HG03521 (cell line): ENCODE measurements around the gene SLC39A9.
"Not testable (repeated sequence)": the region's sequence is repeated elsewhere in the genome, so short reads cannot be mapped to it uniquely, and the experiment has no call there.

Experiments used
- ATAC-seq: cut with Tn5 transposase; IDR thresholded peaks from one replicate; pipeline ENCODE4 v1.9.1; 2021; ENCODE audit warnings: mild to moderate bottlenecking, moderate library complexity; ENCODE audit not compliant: unreplicated experiment

The SLC39A9 gene

DNA sequence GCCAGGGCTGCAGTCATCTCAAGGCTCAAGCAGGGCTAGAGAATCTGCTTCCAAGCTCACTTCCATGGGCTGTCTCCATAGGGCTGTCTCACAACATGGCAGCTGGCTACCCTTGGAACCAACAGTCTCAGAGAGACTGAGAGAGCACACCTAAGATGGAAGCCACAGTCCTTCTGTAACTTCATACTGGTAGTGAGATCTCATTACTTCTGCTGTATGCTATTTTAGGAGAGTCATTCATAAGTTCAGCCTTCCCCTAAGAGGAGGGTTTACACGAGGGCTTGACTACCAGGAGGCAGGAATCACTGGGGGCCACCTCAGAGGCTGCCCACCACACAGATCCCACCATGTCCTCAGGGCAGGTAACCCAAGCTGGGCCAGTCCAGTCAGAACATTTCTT, 30.1 kb upstream of the SLC39A9 start:
- ATAC-seq: no peak

GRCh38 chr14:69370061-69370460, 28.4 kb upstream of the SLC39A9 start:
- ATAC-seq: no peak

DNA sequence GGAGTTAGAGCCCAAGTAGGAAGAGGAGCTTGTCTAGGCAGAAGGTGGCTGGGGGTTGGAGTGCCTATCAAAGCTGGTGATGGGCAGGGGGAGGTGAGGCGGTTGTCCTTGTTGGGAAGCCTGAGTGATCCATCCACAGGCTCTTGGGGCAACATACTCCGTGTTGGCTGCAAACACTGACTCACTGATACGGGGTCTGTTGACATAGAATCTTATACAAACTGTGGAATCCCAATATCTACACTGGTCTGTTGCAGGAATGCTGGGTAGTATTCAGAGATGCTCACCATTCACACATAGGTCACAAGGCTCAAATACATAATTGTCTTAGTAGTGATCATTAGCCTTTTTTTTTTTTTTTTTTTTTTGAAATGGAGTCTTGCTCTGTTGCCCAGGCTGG, 26.3 kb upstream of the SLC39A9 start:
- ATAC-seq: no peak

DNA sequence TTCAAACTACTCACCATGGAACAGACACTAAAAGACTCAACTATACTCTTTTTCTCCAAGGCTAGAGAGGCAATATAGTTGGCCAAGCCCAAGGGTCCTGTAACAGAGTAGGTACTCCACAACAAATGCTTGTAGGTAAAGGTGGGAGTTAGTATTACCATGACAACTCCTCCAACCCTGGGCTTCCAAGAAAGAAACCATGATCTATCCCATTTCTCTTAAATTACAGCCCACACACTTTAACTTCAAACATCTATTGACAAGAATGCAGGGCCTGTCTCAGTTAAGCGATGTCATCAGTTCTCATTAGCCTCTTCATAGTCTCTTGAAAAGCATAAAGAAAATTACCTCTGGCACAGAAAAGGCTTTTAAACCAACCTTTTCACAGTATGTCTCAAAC, 25.4 kb upstream of the SLC39A9 start:
- ATAC-seq: no peak

GRCh38 chr14:69374235-69374634, 24.3 kb upstream of the SLC39A9 start:
- no peak for ATAC-seq

GRCh38 chr14:69375182-69375581, 23.3 kb upstream of the SLC39A9 start:
- ATAC-seq: no peak

- ATAC-seq: no peak
Observed at GRCh38 chr14:69375722-69376121, 22.8 kb upstream of the SLC39A9 start.

DNA sequence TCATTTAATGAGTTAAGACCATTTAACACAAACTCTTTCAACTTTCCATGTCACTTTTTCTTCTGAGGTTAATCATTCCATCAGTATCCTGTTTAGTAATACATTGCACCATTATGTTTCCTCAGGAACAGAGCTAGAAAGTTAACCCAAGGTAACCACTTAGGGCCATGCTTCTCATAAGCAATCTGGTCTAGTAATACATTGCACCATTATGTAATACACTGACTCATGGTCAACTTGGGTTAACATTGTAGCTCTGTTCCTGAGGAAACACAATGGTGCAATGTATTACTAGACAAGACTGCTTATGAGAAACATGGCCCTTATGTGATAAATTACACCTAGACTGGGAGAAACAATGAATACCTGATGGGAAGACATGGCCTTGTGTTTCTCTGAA, 22.1 kb upstream of the SLC39A9 start:
- ATAC-seq: no peak

DNA sequence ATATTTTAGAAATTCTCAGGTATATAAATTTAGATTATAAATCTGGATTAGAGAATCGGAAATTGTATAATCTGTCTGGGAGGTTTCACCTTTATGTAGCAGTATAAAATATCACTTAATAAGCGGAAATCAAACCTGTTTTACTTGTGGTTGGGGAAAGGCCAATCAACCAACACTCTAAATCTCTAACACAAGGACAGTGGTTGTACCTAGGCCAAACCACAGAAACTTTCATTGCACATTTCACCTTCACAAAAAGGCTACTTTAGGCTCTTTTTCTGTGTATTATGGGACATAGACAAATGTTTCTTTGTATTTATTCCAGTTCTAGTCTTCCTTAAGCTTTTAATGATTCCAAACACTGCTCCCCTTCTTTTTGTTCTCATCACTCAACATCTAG, 20.2 kb upstream of the SLC39A9 start:
- no peak for ATAC-seq

DNA sequence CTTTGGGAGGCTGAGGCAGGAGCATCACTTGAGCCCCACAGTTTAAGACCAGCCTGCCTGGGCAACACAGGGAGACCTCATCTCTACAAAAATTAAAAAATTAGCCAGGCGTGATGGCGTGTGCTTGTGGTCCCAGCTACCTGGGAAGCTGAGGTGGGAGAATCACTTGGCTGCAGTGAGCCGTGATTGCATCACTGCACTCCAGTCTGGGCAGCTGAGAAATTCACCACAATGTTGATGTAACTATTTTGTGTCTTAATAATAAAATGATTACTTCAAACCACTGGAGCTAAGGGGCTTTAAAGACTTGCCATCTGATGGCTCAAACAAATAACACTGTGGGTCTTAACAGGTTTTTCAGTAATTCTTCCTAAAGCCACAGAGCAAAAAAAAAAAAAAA, 11.2 kb upstream of the SLC39A9 start:
- no peak for ATAC-seq

DNA sequence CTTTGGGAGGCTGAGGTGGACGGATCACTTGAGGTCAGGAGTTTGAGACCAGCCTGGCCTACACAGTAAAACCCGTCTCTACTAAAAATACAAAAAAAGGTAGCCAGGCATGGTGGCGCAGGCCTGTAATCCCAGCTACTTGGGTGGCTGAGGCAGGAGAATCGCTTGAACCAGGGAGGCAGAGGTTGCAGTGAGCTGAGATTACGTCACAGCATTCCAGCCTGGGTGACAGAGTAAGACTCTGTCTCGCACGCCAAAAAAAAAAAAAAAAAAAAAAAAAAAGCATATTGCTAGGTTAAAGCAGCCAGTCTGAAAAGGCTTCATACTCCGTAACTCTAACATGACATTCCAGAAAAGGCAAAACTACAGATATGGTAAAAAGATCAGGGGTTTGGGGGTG, 7.1 kb upstream of the SLC39A9 start:
- ATAC-seq: not testable (repeated sequence)

DNA sequence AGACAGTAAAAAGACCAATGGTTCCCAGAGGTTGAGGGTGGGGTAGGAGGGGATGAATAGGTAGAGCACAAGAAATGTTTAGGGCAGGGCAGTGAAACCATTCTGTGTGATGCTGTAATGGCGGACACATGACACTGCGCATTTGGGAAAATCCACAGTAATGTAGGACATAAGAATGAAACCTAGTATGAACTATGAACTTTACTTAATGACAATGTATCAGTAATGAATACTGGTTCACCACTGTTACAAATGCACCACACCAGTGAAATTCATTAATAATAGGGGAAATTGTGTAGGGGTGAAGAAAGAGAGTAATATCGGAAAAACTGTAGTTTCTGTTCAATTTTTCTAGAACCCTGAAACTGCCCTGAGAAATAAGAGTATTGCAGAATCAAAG, 6.0 kb upstream of the SLC39A9 start:
- ATAC-seq: no peak

DNA sequence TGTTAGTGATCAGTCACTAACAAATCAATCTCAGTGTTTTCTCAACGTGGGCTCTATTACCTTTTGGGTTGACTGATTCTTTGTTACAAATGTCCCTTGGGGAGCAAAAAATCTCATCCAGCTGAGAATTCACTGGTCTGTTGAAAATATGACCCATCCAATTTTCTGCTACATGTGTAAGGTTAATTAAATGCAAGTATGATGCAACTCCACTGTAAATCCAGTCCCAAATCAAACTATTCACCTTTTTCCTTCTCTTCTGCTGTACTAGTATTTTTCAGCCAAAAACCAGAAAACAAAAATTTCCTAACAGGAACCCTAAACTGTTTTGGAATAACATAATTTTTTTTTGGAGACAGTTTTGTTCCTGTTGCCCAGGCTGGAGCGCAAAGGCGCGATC, 2.6 kb upstream of the SLC39A9 start:
- ATAC-seq: no peak

- no peak for ATAC-seq
Observed at GRCh38 chr14:69398818-69399210, 322 bp downstream of the SLC39A9 start.

DNA sequence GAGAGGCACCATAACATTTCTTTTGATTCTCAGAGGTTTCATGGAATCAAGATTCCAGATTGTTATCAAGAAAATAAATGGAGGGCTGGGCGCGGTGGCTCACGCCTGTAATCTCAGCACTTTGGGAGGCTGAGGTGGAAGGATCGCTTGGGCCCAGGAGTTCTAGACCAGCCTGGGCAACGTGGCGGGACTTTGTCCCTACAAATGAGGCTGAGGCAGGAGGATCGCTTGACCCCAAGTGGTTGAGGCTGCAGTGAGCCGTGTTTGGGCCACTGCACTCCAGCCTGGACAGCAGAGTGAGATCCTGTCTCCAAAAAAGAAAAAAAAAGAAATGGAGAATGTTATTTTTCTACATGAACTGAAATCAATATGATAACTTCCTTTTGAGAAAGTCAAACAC, 1.3 kb downstream of the SLC39A9 start:
- no peak for ATAC-seq

DNA sequence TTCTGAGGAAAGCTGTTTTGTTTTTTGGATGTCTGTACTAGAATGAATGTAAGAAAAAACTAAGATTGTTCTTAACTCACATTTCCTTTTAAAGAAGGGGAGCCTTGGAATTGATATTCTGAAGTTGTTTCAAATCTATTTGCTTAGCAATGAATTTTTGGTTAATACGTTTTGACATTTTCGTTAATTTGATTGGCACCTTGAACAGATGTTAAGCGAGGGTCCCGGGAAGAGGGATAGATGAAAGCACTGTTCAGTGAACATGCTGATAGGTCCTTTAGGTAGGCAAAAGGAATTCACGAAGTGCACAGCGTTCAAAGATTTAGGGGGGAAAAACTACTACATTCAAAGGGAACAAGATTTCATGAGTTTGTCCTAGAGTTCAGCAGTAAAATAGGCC, 1.7 kb downstream of the SLC39A9 start:
- ATAC-seq: no peak

GRCh38 chr14:69401841-69402240, 3.3 kb downstream of the SLC39A9 start:
- no peak for ATAC-seq

- no peak for ATAC-seq
Observed at GRCh38 chr14:69404478-69404877, 6.0 kb downstream of the SLC39A9 start.

- no peak for ATAC-seq
Observed at GRCh38 chr14:69404883-69405282, 6.4 kb downstream of the SLC39A9 start.

GRCh38 chr14:69405762-69406161, 7.3 kb downstream of the SLC39A9 start:
- ATAC-seq: no peak

GRCh38 chr14:69408331-69408960, 10.0 kb downstream of the SLC39A9 start:
- no peak for ATAC-seq

GRCh38 chr14:69413483-69413882, 15.0 kb downstream of the SLC39A9 start:
- ATAC-seq: no peak

- ATAC-seq: not testable (repeated sequence)
Observed at GRCh38 chr14:69416087-69416486, 17.6 kb downstream of the SLC39A9 start.
